Panc1 (cell line): ENCODE measurements around the gene SORCS1.

Source experiments
- TCF7L2 ChIP-seq: IDR thresholded peaks from 2 replicates; pipeline ENCODE4 v1.6.1; 2011; ENCODE audit warnings: mild to moderate bottlenecking, low read depth, low read length, inconsistent platforms
- TF ChIP-seq, protein P1 (sequence below): fragments of 450-650 bp; IDR thresholded peaks from 2 replicates; pipeline ENCODE4 v1.5.1; 2017; ENCODE audit warnings: mild to moderate bottlenecking

DNA sequence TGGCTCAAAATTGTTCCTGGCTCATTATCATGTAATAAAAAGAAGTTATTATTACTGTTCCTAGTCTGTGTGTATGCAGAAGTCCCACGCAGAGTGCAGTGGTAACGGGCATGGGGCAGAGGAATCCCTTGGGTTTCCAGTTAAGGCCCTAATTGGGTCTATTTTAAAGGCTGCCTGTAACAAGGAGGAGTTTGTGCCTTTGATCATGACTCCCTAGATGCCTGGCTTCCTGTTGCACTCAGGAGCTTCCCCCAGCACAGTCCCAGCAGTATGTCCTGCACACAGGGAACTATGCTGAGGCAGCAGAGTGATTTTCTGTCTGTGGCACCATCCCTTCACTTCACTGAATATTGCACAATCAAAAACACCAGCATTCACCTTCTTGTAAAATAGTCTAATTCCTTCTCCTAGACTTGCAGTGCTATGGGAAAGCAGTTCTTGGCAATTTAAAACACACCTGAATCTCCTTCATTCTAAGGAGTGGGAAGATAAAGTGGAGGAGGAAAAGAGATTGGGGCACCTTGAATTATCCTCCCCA, 22.9 kb downstream of the SORCS1 start:
- TF ChIP-seq, protein P1, sequence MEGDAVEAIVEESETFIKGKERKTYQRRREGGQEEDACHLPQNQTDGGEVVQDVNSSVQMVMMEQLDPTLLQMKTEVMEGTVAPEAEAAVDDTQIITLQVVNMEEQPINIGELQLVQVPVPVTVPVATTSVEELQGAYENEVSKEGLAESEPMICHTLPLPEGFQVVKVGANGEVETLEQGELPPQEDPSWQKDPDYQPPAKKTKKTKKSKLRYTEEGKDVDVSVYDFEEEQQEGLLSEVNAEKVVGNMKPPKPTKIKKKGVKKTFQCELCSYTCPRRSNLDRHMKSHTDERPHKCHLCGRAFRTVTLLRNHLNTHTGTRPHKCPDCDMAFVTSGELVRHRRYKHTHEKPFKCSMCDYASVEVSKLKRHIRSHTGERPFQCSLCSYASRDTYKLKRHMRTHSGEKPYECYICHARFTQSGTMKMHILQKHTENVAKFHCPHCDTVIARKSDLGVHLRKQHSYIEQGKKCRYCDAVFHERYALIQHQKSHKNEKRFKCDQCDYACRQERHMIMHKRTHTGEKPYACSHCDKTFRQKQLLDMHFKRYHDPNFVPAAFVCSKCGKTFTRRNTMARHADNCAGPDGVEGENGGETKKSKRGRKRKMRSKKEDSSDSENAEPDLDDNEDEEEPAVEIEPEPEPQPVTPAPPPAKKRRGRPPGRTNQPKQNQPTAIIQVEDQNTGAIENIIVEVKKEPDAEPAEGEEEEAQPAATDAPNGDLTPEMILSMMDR: no peak
- TF ChIP-seq TCF7L2: no peak
